Stomach (tissue), 9 donors: Measurements from ENCODE around the gene AAMP. TPM values are rescaled to one million over a fixed set of nuclear protein-coding genes. Genes with fewer than 3 reads are reported as not detected.
A peak's percentile ranks its signal among the peaks of the same experiment; 100 is the strongest.

ENCODE experiments used
- DNase-seq, 2 donors: peaks; one replicate each; pipeline versions ENCODE4 v3.0.0 to v3.0.0-alpha.2; 2013 to 2019
- H3K27ac ChIP-seq, 5 donors: fragments of 200-600 bp in 4 of 5; sonication (generic) in 4 of 5; one replicate each; pipeline ENCODE4 v1.5.1; 2013 to 2019; ENCODE audit warnings: mild to moderate bottlenecking in 1 of 5, moderate library complexity in 1 of 5
- H3K27me3 ChIP-seq, 3 donors: fragments of 200-600 bp; sonication (generic); one replicate each; pipeline ENCODE4 v1.5.1; 2017 to 2019; ENCODE audit warnings: mixed run types in 1 of 3
- H3K36me3 ChIP-seq, 4 donors: fragments of 200-600 bp; sonication (generic); 1 replicate in 3 of 4; 2 replicates in 1 of 4; pipeline ENCODE4 v1.5.1; 2016 to 2019
- H3K4me1 ChIP-seq, 4 donors: fragments of 200-600 bp; sonication (generic); one replicate each; pipeline ENCODE4 v1.5.1; 2016 to 2019
- H3K4me3 ChIP-seq, 4 donors: fragments of 200-600 bp; sonication (generic) in 3 of 4; one replicate each; pipeline ENCODE4 v1.5.1; 2016 to 2019; ENCODE audit warnings: mild to moderate bottlenecking in 1 of 4
- H3K9me3 ChIP-seq, 4 donors: fragments of 200-600 bp; sonication (generic); one replicate each; pipeline ENCODE4 v1.5.1; 2016 to 2019
- EP300 ChIP-seq: sonication (generic); formaldehyde crosslinking; IDR thresholded peaks from one replicate; pipeline ENCODE4 v1.6.1; 2017; ENCODE audit warnings: antibody characterized with exemption
- POLR2A ChIP-seq, 4 donors: fragments of 450-650 bp; IDR thresholded peaks; one replicate each; pipeline ENCODE4 v1.6.1; 2016; ENCODE audit warnings: antibody characterized with exemption in 4 of 4, control low read depth in 2 of 4, mild to moderate bottlenecking in 1 of 4, moderate library complexity in 1 of 4
- POLR2AphosphoS5 ChIP-seq, 3 donors: sonication (generic); formaldehyde crosslinking; IDR thresholded peaks; one replicate each; pipeline ENCODE4 v1.6.1; 2016; ENCODE audit warnings: antibody characterized with exemption in 3 of 3
- WGBS, 5 donors: extraction: QIAGEN DNeasy Blood & Tissue Kit in 3 of 5; methylation state at CpG; one replicate each; pipeline versions ENCODE4 v1.1.5 to v1.1.7; 2013 to 2018; 5-methylcytosine and 5-hydroxymethylcytosine counted together
- intact Hi-C: fragments of 100-400 bp; cut with DNase I; formaldehyde crosslinking; loops from one replicate; pipeline ENCODE4 v1.15.1; 2023; ENCODE audit warnings: low total_unique reads
- polyA plus RNA-seq, 3 donors: library from polyadenylated mRNA; stranded (reverse); fragments of 200-250 nt; gene quantifications; one replicate each; pipeline ENCODE4 v1.2.3, GENCODE V29; 2013
- total RNA-seq, 5 donors: library from RNA; depleted of rRNA; stranded (reverse); fragments of >200 nt; gene quantifications; one replicate each; pipeline versions ENCODE4 v1.1.0 to v1.2.3, GENCODE V29; 2014 to 2016
- TF ChIP-seq, protein P1 (sequence below), 7 experiments: fragments of 450-650 bp in 4 of 7; fragments of 200-600 bp in 3 of 7; sonication (generic) in 3 of 7; IDR thresholded peaks; one replicate each; pipeline ENCODE4 v1.5.1; 2016 to 2019; ENCODE audit warnings: antibody characterized with exemption in 7 of 7, control low read depth in 2 of 7, mild to moderate bottlenecking in 1 of 7
- donor health status: healthy with polysubstance abuse.
- donor health status: Bipolar disorder and iron deficiency.
- donor health status: healthy.

Gene AAMP
- total and polyA plus RNA-seq, 8 donors, result 82.6 to 218 (median 159) TPM

DNA sequence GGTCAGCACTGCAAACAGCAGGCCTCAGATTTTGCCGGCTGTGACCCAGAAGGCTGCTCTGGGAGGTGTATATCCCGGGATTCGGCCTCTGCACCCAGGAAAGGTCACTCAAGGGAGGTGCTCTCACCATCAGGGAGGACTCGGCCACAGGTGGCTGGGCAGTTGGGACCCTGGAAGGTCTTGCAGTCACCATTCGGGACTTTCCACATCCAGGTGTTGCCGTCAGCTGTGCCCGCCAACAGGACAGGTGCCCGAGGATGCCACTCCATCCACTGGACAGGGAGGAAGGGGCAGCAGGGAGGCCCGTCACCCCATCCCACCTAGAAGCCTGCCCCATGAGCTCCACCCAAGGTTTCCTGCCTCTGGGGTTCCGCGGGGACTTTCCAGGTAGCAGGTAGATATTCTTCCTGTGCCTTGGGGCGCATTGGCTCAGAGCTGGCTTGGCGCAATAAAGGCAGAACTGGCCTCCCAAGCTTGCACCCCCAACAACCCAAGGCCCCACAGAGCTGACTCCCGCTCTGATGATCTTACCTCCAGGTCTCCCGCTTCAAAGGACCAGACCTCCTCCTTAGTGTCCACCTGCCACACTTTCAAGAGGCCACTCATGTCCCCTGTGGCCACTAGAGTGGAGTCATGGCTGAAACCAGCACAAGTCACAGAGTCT lies 3.5 kb downstream of the AAMP start:
- Histone ChIP-seq H3K9me3 (no peaks in the 10 kb centered on the region), H3K27ac (peak overlapping the region in 4 of 5 donors; percentile 84 to 89 (median 86)), H3K4me3 (no peak overlapping the region), H3K4me1 (peaks cover 58 to 92% (median 87%) of the 10 kb centered on the region in 4 donors), H3K27me3 (no peaks in the 10 kb centered on the region), H3K36me3 (peaks cover 24 to 58% (median 56%) of the 10 kb centered on the region in 4 donors)
- intact Hi-C loops, result loop anchor here (10.0 kb wide), 1 partner anchor 82 kb away; no protein-coding TSS in a partner anchor
- no peak for DNase-seq
- TF ChIP-seq POLR2A (IDR thresholded peaks at IDR 0.05) (no peak), POLR2AphosphoS5 (IDR thresholded peaks at IDR 0.05) (no peak), EP300 (no peak)
- TF ChIP-seq, protein P1, sequence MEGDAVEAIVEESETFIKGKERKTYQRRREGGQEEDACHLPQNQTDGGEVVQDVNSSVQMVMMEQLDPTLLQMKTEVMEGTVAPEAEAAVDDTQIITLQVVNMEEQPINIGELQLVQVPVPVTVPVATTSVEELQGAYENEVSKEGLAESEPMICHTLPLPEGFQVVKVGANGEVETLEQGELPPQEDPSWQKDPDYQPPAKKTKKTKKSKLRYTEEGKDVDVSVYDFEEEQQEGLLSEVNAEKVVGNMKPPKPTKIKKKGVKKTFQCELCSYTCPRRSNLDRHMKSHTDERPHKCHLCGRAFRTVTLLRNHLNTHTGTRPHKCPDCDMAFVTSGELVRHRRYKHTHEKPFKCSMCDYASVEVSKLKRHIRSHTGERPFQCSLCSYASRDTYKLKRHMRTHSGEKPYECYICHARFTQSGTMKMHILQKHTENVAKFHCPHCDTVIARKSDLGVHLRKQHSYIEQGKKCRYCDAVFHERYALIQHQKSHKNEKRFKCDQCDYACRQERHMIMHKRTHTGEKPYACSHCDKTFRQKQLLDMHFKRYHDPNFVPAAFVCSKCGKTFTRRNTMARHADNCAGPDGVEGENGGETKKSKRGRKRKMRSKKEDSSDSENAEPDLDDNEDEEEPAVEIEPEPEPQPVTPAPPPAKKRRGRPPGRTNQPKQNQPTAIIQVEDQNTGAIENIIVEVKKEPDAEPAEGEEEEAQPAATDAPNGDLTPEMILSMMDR (IDR thresholded peaks at IDR 0.05), result no peak
- 73 to 92% (median 81%) methylated on average over 11 to 15 of the region's 15 CpGs for WGBS, 5 donors

DNA sequence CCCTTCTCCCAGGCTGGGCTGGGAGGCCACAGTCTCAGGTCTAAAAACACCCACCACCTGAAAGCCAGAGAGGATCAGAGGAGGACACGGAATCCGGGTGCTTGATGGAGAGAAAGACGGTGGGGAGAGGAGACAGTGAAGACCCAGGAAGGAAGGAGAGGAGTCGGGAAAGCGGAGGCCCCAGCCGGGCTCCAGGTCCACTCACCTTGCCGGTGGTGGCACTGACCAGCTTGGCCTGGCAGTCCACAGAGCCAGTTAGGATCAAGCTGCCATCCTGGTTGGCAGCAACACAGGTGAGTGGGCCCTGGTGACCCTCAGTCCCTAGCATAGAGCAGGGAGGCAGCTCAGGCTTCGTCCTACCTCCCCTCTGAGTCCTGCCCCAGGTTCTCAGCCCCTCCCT lies 4.3 kb downstream of the AAMP start:
- 58 to 75% (median 59%) methylated on average over 8 of the region's 8 CpGs for WGBS, 5 donors
- Histone ChIP-seq H3K9me3 (no peaks in the 10 kb centered on the region), H3K4me1 (peaks cover 61 to 92% (median 87%) of the 10 kb centered on the region in 4 donors), H3K4me3 (peak overlapping the region in 1 of 4 donors; percentile 14), H3K27me3 (no peaks in the 10 kb centered on the region), H3K27ac (peak overlapping the region; percentile 57 to 89 (median 86)), H3K36me3 (peaks cover 24 to 58% (median 56%) of the 10 kb centered on the region in 4 donors)
- DNase-seq, result no peak
- no peak for TF ChIP-seq EP300
- no peak for TF ChIP-seq POLR2AphosphoS5 (IDR thresholded peaks at IDR 0.05)
- TF ChIP-seq, protein P1 (IDR thresholded peaks at IDR 0.05), result no peak
- no peak for TF ChIP-seq POLR2A (IDR thresholded peaks at IDR 0.05)
- intact Hi-C loops, result loop anchor here (10.0 kb wide), 1 partner anchor 81 kb away; no protein-coding TSS in a partner anchor

DNA sequence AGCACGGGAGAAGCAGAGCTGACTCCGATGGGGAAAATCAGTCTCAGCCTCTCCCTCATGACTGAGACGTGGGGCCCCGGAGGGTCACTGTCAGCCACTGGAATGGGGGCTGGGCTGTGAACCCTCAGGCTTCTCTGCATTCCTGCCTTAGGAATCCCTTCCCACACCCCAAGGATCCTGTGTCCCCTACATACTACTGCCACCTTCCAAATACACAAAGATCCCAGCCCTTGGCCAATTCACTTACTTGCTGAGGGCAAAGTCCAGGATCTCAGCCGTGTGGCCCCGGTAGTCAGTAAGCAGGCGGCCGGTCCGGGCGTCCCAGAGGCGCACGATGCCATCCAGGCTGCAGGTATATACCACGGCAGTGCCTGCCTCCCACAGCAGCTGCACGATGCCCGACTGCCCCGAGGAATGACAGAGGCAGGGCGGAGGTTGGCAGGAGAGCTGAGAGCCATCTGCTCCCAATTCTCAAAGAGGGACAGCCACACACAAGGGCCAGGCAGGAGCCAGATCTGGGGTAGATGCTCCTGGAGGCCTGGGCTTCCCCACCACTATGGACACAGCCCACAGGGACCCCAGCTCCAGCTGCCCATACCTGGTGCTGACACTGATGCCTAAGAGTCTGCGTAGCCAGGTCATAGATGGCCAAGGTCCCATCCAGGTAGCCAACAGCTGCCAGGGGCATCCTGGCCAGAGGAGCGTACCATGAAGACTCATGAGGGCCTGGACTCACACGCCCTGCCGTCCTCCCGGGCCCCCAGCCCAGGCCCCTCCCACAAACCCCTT lies 5.0 kb downstream of the AAMP start:
- H3K4me1 ChIP-seq, result peaks cover 67 to 96% (median 94%) of the 10 kb centered on the region in 4 donors
- H3K4me3 ChIP-seq, result peak overlapping the region in 1 of 4 donors; percentile 14

More for the DNA sequence above, 5.0 kb downstream of the AAMP start:
- peak; percentile 81 to 86 for DNase-seq
- peak in 2 of 3 donors; percentile 44 to 49 for TF ChIP-seq POLR2AphosphoS5 (IDR thresholded peaks at IDR 0.05)
- TF ChIP-seq, protein P1 (IDR thresholded peaks at IDR 0.05), result no peak
- Histone ChIP-seq H3K36me3 (peaks cover 24 to 58% (median 56%) of the 10 kb centered on the region in 4 donors), H3K9me3 (no peaks in the 10 kb centered on the region), H3K27me3 (no peaks in the 10 kb centered on the region), H3K27ac (peak overlapping the region; percentile 57 to 89 (median 86))
- 33 to 56% (median 51%) methylated on average over 21 to 22 of the region's 22 CpGs for WGBS, 5 donors
- intact Hi-C loops, result loop anchor here (10.0 kb wide), 1 partner anchor 80 kb away; no protein-coding TSS in a partner anchor
